Loucy (cell line): ENCODE measurements around the gene NRXN3.

ENCODE experiments used
- H2AFZ ChIP-seq: fragments of 200-600 bp; sonication (generic); 2 replicates; pipeline ENCODE4 v1.6.0; 2016; ENCODE audit warnings: antibody characterized with exemption, mild to moderate bottlenecking, low read length, moderate library complexity
- H3F3A ChIP-seq: fragments of 200-600 bp; 2 replicates; pipeline ENCODE4 v1.6.0; 2016; ENCODE audit warnings: antibody characterized with exemption, low read depth, mild to moderate bottlenecking
- H3K27me3 ChIP-seq: fragments of 200-600 bp; sonication (generic); 2 replicates; pipeline ENCODE4 v1.6.1; 2014; ENCODE audit warnings: low read length, mild to moderate bottlenecking; ENCODE audit not compliant: insufficient read depth, poor library complexity, severe bottlenecking
- H3K36me3 ChIP-seq: fragments of 200-600 bp; sonication (generic); 2 replicates; pipeline ENCODE4 v1.6.1; 2016; ENCODE audit warnings: low read length; ENCODE audit not compliant: insufficient read depth
- H3K4me1 ChIP-seq: fragments of 200-600 bp; sonication (generic); 2 replicates; pipeline ENCODE4 v1.5.1; 2014; ENCODE audit warnings: low read length, mild to moderate bottlenecking; ENCODE audit not compliant: insufficient read depth, poor library complexity, severe bottlenecking
- H3K4me2 ChIP-seq: fragments of 200-600 bp; sonication (generic); 2 replicates; pipeline ENCODE4 v1.6.0; 2014; ENCODE audit warnings: antibody characterized with exemption, low read length, low read depth, mild to moderate bottlenecking; ENCODE audit not compliant: poor library complexity, severe bottlenecking
- H3K4me3 ChIP-seq: fragments of 200-600 bp; sonication (generic); 2 replicates; pipeline ENCODE4 v1.5.1; 2014; ENCODE audit warnings: low read length, mild to moderate bottlenecking, mixed read lengths; ENCODE audit not compliant: poor library complexity, severe bottlenecking
- H3K79me2 ChIP-seq: fragments of 200-600 bp; sonication (generic); 2 replicates; pipeline ENCODE4 v1.6.1; 2014; ENCODE audit warnings: low read length; ENCODE audit not compliant: insufficient read depth
- H3K9ac ChIP-seq: fragments of 200-600 bp; sonication (generic); 2 replicates; pipeline ENCODE4 v1.6.0; 2014; ENCODE audit warnings: mild to moderate bottlenecking, low read depth, low read length, moderate library complexity; ENCODE audit not compliant: poor library complexity, severe bottlenecking
- H3K9me2 ChIP-seq: fragments of 200-600 bp; sonication (generic); replicated peaks from 2 replicates; pipeline ENCODE4 v1.6.1; 2016; ENCODE audit warnings: low read depth, low read length, mixed read lengths
- H3K9me3 ChIP-seq: fragments of 200-600 bp; sonication (generic); 2 replicates; pipeline ENCODE4 v1.6.1; 2014; ENCODE audit warnings: mild to moderate bottlenecking, antibody characterized with exemption, low read length, low read depth; ENCODE audit not compliant: insufficient read depth
- H4K20me1 ChIP-seq: fragments of 200-600 bp; sonication (generic); 2 replicates; pipeline ENCODE4 v1.6.0; 2014; ENCODE audit warnings: antibody characterized with exemption, low read length, mild to moderate bottlenecking; ENCODE audit not compliant: insufficient read depth, poor library complexity, severe bottlenecking
- EZH2phosphoT487 ChIP-seq: fragments of 200-600 bp; IDR thresholded peaks from 2 replicates; pipeline ENCODE4 v1.6.1; 2018; ENCODE audit warnings: antibody characterized with exemption, mild to moderate bottlenecking, moderate library complexity, borderline replicate concordance
- TF ChIP-seq, protein P1 (sequence below): fragments of 200-600 bp; sonication (generic); conservative IDR thresholded peaks from 2 replicates; pipeline ENCODE4 v1.5.1; 2014; ENCODE audit warnings: mild to moderate bottlenecking, antibody characterized with exemption, low read length

The NRXN3 gene

GRCh38 chr14:78959674-78960264 lies 789.6 kb downstream of the NRXN3 start:
- no peaks in the 10 kb centered on the region for H3F3A ChIP-seq
- no peak overlapping the region for H2AFZ ChIP-seq
- peak overlapping the region; percentile 18 for H3K4me2 ChIP-seq
- H3K9me3 ChIP-seq: no peaks in the 10 kb centered on the region
- no peaks in the 10 kb centered on the region for H3K27me3 ChIP-seq
- H3K9ac ChIP-seq: no peak overlapping the region
- H3K79me2 ChIP-seq: no peaks in the 10 kb centered on the region
- no peaks in the 10 kb centered on the region for H3K4me1 ChIP-seq
- no peaks in the 10 kb centered on the region for H3K9me2 ChIP-seq
- no peaks in the 10 kb centered on the region for H4K20me1 ChIP-seq
- no peaks in the 10 kb centered on the region for H3K36me3 ChIP-seq
- TF ChIP-seq, protein P1, sequence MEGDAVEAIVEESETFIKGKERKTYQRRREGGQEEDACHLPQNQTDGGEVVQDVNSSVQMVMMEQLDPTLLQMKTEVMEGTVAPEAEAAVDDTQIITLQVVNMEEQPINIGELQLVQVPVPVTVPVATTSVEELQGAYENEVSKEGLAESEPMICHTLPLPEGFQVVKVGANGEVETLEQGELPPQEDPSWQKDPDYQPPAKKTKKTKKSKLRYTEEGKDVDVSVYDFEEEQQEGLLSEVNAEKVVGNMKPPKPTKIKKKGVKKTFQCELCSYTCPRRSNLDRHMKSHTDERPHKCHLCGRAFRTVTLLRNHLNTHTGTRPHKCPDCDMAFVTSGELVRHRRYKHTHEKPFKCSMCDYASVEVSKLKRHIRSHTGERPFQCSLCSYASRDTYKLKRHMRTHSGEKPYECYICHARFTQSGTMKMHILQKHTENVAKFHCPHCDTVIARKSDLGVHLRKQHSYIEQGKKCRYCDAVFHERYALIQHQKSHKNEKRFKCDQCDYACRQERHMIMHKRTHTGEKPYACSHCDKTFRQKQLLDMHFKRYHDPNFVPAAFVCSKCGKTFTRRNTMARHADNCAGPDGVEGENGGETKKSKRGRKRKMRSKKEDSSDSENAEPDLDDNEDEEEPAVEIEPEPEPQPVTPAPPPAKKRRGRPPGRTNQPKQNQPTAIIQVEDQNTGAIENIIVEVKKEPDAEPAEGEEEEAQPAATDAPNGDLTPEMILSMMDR: peak; percentile 93
- no peak for TF ChIP-seq EZH2phosphoT487
- no peak overlapping the region for H3K4me3 ChIP-seq

DNA sequence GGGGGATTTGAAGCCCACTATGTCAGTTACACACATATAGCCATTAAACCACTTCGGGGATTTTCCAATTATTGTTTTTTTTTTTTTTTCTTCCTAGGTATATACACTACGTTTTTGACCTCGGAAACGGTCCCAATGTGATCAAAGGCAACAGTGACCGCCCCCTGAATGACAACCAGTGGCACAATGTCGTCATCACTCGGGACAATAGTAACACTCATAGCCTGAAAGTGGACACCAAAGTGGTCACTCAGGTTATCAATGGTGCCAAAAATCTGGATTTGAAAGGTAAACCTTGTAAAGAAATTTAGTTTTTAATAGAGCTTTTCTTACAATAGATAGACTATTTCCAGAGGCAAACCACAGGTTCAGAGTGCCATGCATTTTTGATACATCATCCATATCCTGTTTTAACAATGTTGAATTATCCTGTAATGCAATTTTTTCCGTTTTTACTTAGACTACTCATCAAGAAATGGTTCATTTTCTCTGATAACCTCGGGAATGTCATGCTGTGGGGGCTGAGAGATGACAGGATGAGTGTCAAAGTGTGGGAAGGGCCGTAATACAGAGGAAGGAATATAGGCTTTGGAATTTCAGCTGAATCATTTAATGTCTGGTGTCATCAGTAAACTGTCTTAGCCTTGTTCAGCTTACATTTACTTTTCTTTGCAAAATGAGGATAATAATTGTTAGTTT lies 797.1 kb downstream of the NRXN3 start:
- Histone ChIP-seq H3K9me2 (no peaks in the 10 kb centered on the region), H3K4me2 (no peak overlapping the region), H2AFZ (no peak overlapping the region), H3K9me3 (no peaks in the 10 kb centered on the region), H3K4me3 (no peak overlapping the region), H3K27me3 (no peaks in the 10 kb centered on the region), H3K4me1 (no peaks in the 10 kb centered on the region), H3K9ac (no peak overlapping the region), H3K79me2 (no peaks in the 10 kb centered on the region), H3F3A (no peaks in the 10 kb centered on the region), H4K20me1 (no peaks in the 10 kb centered on the region), H3K36me3 (no peaks in the 10 kb centered on the region)
- no peak for TF ChIP-seq EZH2phosphoT487
- TF ChIP-seq, protein P1: no peak

GRCh38 chr14:78968265-78968664 lies 798.1 kb downstream of the NRXN3 start:
- H3K36me3 ChIP-seq: no peaks in the 10 kb centered on the region
- no peak overlapping the region for H3K4me3 ChIP-seq
- no peaks in the 10 kb centered on the region for H3K4me1 ChIP-seq
- no peak overlapping the region for H3K9ac ChIP-seq
- no peaks in the 10 kb centered on the region for H3F3A ChIP-seq
- no peaks in the 10 kb centered on the region for H3K9me3 ChIP-seq
- no peaks in the 10 kb centered on the region for H3K27me3 ChIP-seq
- H4K20me1 ChIP-seq: no peaks in the 10 kb centered on the region
- no peak for TF ChIP-seq EZH2phosphoT487
- TF ChIP-seq, protein P1: no peak
- no peaks in the 10 kb centered on the region for H3K79me2 ChIP-seq
- H3K4me2 ChIP-seq: no peak overlapping the region
- no peak overlapping the region for H2AFZ ChIP-seq
- H3K9me2 ChIP-seq: no peaks in the 10 kb centered on the region
